Measurements from ENCODE around the gene PHLDA1.

GRCh38 chr12:76026643-76027063 is 4.9 kb downstream of the PHLDA1 start:
- no peak for TF ChIP-seq POLR2A (IDR thresholded peaks at IDR 0.05; ENCODE audit: low read depth, low read length)
- TF ChIP-seq POLR2AphosphoS5 (IDR thresholded peaks at IDR 0.05; ENCODE audit: low read depth, low read length) = no peak

All from GM12892 (cell line).